ENCODE measurements around the gene TAS2R3. TPM values are rescaled to one million over a fixed set of nuclear protein-coding genes. Genes with fewer than 3 reads are reported as not detected.

The TAS2R3 gene
- total RNA-seq, 1 experiment from 2014 or later: 0.49 TPM

- TF ChIP-seq SIN3A (IDR thresholded peaks at IDR 0.05; ENCODE audit: borderline replicate concordance, insufficient read depth, low read depth, low read length) (no peak), CTCF (IDR thresholded peaks at IDR 0.05) (no peak), TCF7L2 (IDR thresholded peaks at IDR 0.05; ENCODE audit: low read depth, low read length) (no peak), REST (IDR thresholded peaks at IDR 0.05; ENCODE audit: insufficient read depth in 1 of 2, low read depth in 2 of 2, low read length in 1 of 2) (no peak), POLR2AphosphoS5 (IDR thresholded peaks at IDR 0.05; ENCODE audit: low read depth, low read length) (no peak)
- POLR2A ChIA-PET: no interaction called here
- H3K27me3 ChIP-seq (ENCODE audit: control insufficient read depth, insufficient read depth, low read length): no peaks in the 10 kb centered on the region
- in situ Hi-C loops (cut with HindIII; ENCODE audit: low pct_unique_long_range_greater_than_20kb, low sequenced_read_pairs): no loop called here
- no peak overlapping the region for H3K4me3 ChIP-seq (ENCODE audit: low read depth in 2 of 2, low read length in 2 of 2)
- BruUV-seq (replicated peaks): no TSS peak
- H3K27ac ChIP-seq (ENCODE audit: low read length): no peak overlapping the region
- peaks cover 9% of the 10 kb centered on the region; the same call in 1 of the 2 replicates for H3K4me1 ChIP-seq (ENCODE audit: control insufficient read depth, insufficient read depth, low read length)
- DNase-seq (ENCODE audit: low read depth, low spot score) (no peak), ATAC-seq (no peak)
- CTCF ChIA-PET: interaction anchor here (0.6 kb wide), 1 partner anchor 1488 kb away, joined by 3 read pairs; no protein-coding TSS in a partner anchor
- H3K36me3 ChIP-seq (ENCODE audit: control insufficient read depth, insufficient read depth, low read length): peaks cover 74% of the 10 kb centered on the region
- intact Hi-C loops (cut with micrococcal nuclease; ENCODE audit: unreplicated experiment): no loop called here
- no peaks in the 10 kb centered on the region for H3K9me3 ChIP-seq (ENCODE audit: control insufficient read depth, insufficient read depth, low read depth, low read length)
These were observed 21.7 kb upstream of the TAS2R3 start for GRCh38 chr7:141742229-141742628.

- in situ Hi-C loops (cut with HindIII; ENCODE audit: low pct_unique_long_range_greater_than_20kb, low sequenced_read_pairs): no loop called here
- 0 out of 2 replicates have a peak, but pooled peaks cover 3% of the 10 kb centered on the region for H3K9me3 ChIP-seq (ENCODE audit: control insufficient read depth, insufficient read depth, low read depth, low read length)
- BruUV-seq (replicated peaks): no TSS peak
These were observed 19.8 kb upstream of the TAS2R3 start for GRCh38 chr7:141744131-141744530.

More at GRCh38 chr7:141744131-141744530, 19.8 kb upstream of the TAS2R3 start:
- DNase-seq (ENCODE audit: low read depth, low spot score): no peak
- TF ChIP-seq REST (IDR thresholded peaks at IDR 0.05; ENCODE audit: insufficient read depth in 1 of 2, low read depth in 2 of 2, low read length in 1 of 2): no peak
- Histone ChIP-seq H3K27ac (ENCODE audit: low read length) (no peak overlapping the region), H3K27me3 (ENCODE audit: control insufficient read depth, insufficient read depth, low read length) (no peaks in the 10 kb centered on the region), H3K4me3 (ENCODE audit: low read depth in 2 of 2, low read length in 2 of 2) (no peak overlapping the region), H3K4me1 (ENCODE audit: control insufficient read depth, insufficient read depth, low read length) (peaks cover 6% of the 10 kb centered on the region; the same call in 1 of the 2 replicates), H3K36me3 (ENCODE audit: control insufficient read depth, insufficient read depth, low read length) (peaks cover 76% of the 10 kb centered on the region)
- ChIA-PET CTCF (no interaction called here), POLR2A (no interaction called here)
- intact Hi-C loops (cut with micrococcal nuclease; ENCODE audit: unreplicated experiment): no loop called here
- ATAC-seq: no peak

All from Panc1 (cell line).